Measurements from ENCODE around the gene AP2A1. TPM values are rescaled to one million over a fixed set of nuclear protein-coding genes. Genes with fewer than 3 reads are reported as not detected.
A peak's percentile ranks its signal among the peaks of the same experiment; 100 is the strongest.

The AP2A1 gene
- total and polyA plus RNA-seq, 4 donors: 31.5 to 87.2 (median 54.4) TPM

DNA sequence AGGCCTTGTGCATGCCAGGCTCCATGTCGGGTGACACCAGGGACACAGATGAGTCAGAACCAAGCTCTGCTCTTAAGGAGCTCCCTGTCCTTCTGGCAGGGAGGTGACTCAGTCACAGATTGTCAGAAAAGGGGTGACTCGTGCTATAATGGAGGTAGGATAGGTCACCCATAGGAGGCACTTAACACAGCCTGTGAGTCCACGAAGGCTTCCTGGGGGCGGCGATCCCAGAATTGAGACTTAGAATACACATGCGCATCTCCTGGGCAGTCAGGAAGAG lies 26.7 kb downstream of the AP2A1 start:
- peaks cover 15 to 69% (median 44%) of the 10 kb centered on the region in 4 donors for H3K36me3 ChIP-seq (ENCODE audit: control insufficient read depth in 4 of 4, insufficient read depth in 4 of 4, low read length in 4 of 4)
- H3K9me3 ChIP-seq (ENCODE audit: control insufficient read depth in 4 of 4, insufficient read depth in 3 of 4, low read length in 3 of 4): no peaks in the 10 kb centered on the region
- no peak for TF ChIP-seq CTCF (IDR thresholded peaks at IDR 0.05; ENCODE audit: control extremely low read depth, extremely low read depth)
- WGBS, 2 donors: 93 to 98% methylated on average over 6 of the region's 6 CpGs
- no peaks in the 10 kb centered on the region for H3K27me3 ChIP-seq (ENCODE audit: control insufficient read depth in 3 of 3, insufficient read depth in 3 of 3, low read length in 2 of 3)
- no peaks in the 10 kb centered on the region for H3K4me1 ChIP-seq (ENCODE audit: control insufficient read depth in 5 of 5, insufficient read depth in 5 of 5, low read length in 5 of 5)
- no peak overlapping the region for H3K4me3 ChIP-seq
- no peak for ATAC-seq (ENCODE audit: insufficient read depth, low FRiP score)
- no peak for DNase-seq
- peak overlapping the region in 1 of 2 donors; percentile 15 for H3K27ac ChIP-seq (ENCODE audit: low read depth in 1 of 2, low read length in 1 of 2)
- H3K9ac ChIP-seq (ENCODE audit: insufficient read depth in 1 of 2, low read length in 2 of 2): no peak overlapping the region

- DNase-seq: no peak
- peaks cover 17 to 80% (median 42%) of the 10 kb centered on the region in 4 donors for H3K36me3 ChIP-seq (ENCODE audit: control insufficient read depth in 4 of 4, insufficient read depth in 4 of 4, low read length in 4 of 4)
- ATAC-seq (ENCODE audit: insufficient read depth, low FRiP score): no peak
- H3K9me3 ChIP-seq (ENCODE audit: control insufficient read depth in 4 of 4, insufficient read depth in 3 of 4, low read length in 3 of 4): no peaks in the 10 kb centered on the region
- H3K4me1 ChIP-seq (ENCODE audit: control insufficient read depth in 5 of 5, insufficient read depth in 5 of 5, low read length in 5 of 5): no peaks in the 10 kb centered on the region
- no peak overlapping the region for H3K9ac ChIP-seq (ENCODE audit: insufficient read depth in 1 of 2, low read length in 2 of 2)
- WGBS, 2 donors: 97 to 98% methylated on average over 20 of the region's 20 CpGs
- no peak overlapping the region for H3K4me3 ChIP-seq
- H3K27me3 ChIP-seq (ENCODE audit: control insufficient read depth in 3 of 3, insufficient read depth in 3 of 3, low read length in 2 of 3): no peaks in the 10 kb centered on the region
- H3K27ac ChIP-seq (ENCODE audit: low read depth in 1 of 2, low read length in 1 of 2): no peak overlapping the region
- no peak for TF ChIP-seq CTCF (IDR thresholded peaks at IDR 0.05; ENCODE audit: control extremely low read depth, extremely low read depth)
These were observed 28.8 kb downstream of the AP2A1 start for GRCh38 chr19:49795615-49796014.

DNA sequence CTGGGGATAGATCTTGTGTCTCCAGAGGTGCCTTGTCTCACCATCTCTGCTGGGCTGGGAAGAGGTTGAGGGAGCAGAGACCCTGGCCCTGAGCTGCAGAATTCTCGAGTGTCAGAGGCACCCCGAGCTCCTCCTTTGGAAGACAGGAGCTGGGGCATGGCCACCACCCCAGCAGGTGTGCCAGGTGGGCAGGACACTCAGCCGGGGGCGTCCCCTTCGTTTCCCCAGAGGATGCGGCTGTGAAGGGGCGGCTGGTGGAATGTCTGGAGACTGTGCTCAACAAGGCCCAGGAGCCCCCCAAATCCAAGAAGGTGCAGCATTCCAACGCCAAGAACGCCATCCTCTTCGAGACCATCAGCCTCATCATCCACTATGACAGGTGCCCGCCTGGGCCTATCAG lies 31.8 kb downstream of the AP2A1 start:
- TF ChIP-seq CTCF (IDR thresholded peaks at IDR 0.05; ENCODE audit: control extremely low read depth, extremely low read depth): no peak
- H3K27ac ChIP-seq (ENCODE audit: low read depth in 1 of 2, low read length in 1 of 2): no peak overlapping the region
- H3K9ac ChIP-seq (ENCODE audit: insufficient read depth in 1 of 2, low read length in 2 of 2): no peak overlapping the region
- H3K9me3 ChIP-seq (ENCODE audit: control insufficient read depth in 4 of 4, insufficient read depth in 3 of 4, low read length in 3 of 4): no peaks in the 10 kb centered on the region
- peaks cover 22 to 84% (median 46%) of the 10 kb centered on the region in 4 donors for H3K36me3 ChIP-seq (ENCODE audit: control insufficient read depth in 4 of 4, insufficient read depth in 4 of 4, low read length in 4 of 4)
- 93 to 97% methylated on average over 11 of the region's 11 CpGs for WGBS, 2 donors
- no peak for DNase-seq
- no peak for ATAC-seq (ENCODE audit: insufficient read depth, low FRiP score)
- H3K4me3 ChIP-seq: no peak overlapping the region
- peaks cover 0 to 9% (median 0%) of the 10 kb centered on the region in 5 donors for H3K4me1 ChIP-seq (ENCODE audit: control insufficient read depth in 5 of 5, insufficient read depth in 5 of 5, low read length in 5 of 5)
- H3K27me3 ChIP-seq (ENCODE audit: control insufficient read depth in 3 of 3, insufficient read depth in 3 of 3, low read length in 2 of 3): no peaks in the 10 kb centered on the region

DNA sequence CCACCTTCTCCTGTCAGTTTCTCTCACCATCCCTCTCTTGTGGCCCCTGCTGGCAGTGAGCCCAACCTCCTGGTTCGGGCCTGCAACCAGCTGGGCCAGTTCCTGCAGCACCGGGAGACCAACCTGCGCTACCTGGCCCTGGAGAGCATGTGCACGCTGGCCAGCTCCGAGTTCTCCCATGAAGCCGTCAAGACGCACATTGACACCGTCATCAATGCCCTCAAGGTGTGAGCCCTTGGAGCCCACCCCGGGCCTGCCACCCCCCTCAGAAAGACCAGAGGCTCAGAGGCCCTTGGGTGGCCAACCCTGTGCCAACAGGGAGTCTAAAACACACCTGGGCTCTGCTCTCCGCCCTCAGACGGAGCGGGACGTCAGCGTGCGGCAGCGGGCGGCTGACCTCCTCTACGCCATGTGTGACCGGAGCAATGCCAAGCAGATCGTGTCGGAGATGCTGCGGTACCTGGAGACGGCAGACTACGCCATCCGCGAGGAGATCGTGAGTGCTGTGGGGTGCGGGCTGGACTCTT lies 32.5 kb downstream of the AP2A1 start:
- no peaks in the 10 kb centered on the region for H3K9me3 ChIP-seq (ENCODE audit: control insufficient read depth in 4 of 4, insufficient read depth in 3 of 4, low read length in 3 of 4)
- no peak overlapping the region for H3K9ac ChIP-seq (ENCODE audit: insufficient read depth in 1 of 2, low read length in 2 of 2)
- H3K36me3 ChIP-seq (ENCODE audit: control insufficient read depth in 4 of 4, insufficient read depth in 4 of 4, low read length in 4 of 4): peaks cover 22 to 84% (median 46%) of the 10 kb centered on the region in 4 donors
- DNase-seq (no peak), ATAC-seq (ENCODE audit: insufficient read depth, low FRiP score) (no peak)
- H3K27me3 ChIP-seq (ENCODE audit: control insufficient read depth in 3 of 3, insufficient read depth in 3 of 3, low read length in 2 of 3): no peaks in the 10 kb centered on the region
- no peak overlapping the region for H3K4me3 ChIP-seq
- no peak for TF ChIP-seq CTCF (IDR thresholded peaks at IDR 0.05; ENCODE audit: control extremely low read depth, extremely low read depth)
- H3K4me1 ChIP-seq (ENCODE audit: control insufficient read depth in 5 of 5, insufficient read depth in 5 of 5, low read length in 5 of 5): peaks cover 0 to 9% (median 0%) of the 10 kb centered on the region in 5 donors
- no peak overlapping the region for H3K27ac ChIP-seq (ENCODE audit: low read depth in 1 of 2, low read length in 1 of 2)
- 93 to 96% methylated on average over 28 of the region's 28 CpGs for WGBS, 2 donors
